HepG2 (cell line): ENCODE data around the gene CEP164. TPM values are rescaled to one million over a fixed set of nuclear protein-coding genes. Genes with fewer than 3 reads are reported as not detected.
A peak's percentile ranks its signal among the peaks of the same experiment; 100 is the strongest.

ENCODE experiments used
- BRF2 ChIP-seq: sonication (generic); formaldehyde crosslinking; IDR thresholded peaks from 2 replicates; pipeline ENCODE4 v1.8.1; 2022; ENCODE audit warnings: mild to moderate bottlenecking, missing genetic modification reagents
- ELF3 ChIP-seq: IDR thresholded peaks from 2 replicates; pipeline ENCODE4 v1.6.1; 2016; ENCODE audit warnings: missing genetic modification reagents, missing compliant biosample characterization
- GABPA ChIP-seq, 2 experiments: IDR thresholded peaks; 2 replicates each; pipeline ENCODE4 v1.6.1; 2011 to 2016; ENCODE audit warnings: low read depth in 2 of 2, low read length in 1 of 2, missing biosample characterization in 1 of 2, missing genetic modification characterization in 1 of 2
- HDAC2 ChIP-seq: sonication (generic); formaldehyde crosslinking; IDR thresholded peaks from 2 replicates; pipeline ENCODE4 v1.4.0; 2020; ENCODE audit warnings: missing genetic modification reagents
- IRF2 ChIP-seq: IDR thresholded peaks from 2 replicates; pipeline ENCODE4 v1.6.1; 2018; ENCODE audit warnings: missing genetic modification reagents, missing compliant biosample characterization
- LCORL ChIP-seq, 2 experiments: fragments of 450-650 bp in 1 of 2; sonication (generic) in 1 of 2; formaldehyde crosslinking in 1 of 2; IDR thresholded peaks; 2 replicates each; pipeline versions ENCODE4 v1.5.0 to v1.6.1; 2017 to 2020; ENCODE audit warnings: antibody characterized with exemption in 1 of 2, missing genetic modification reagents in 1 of 2
- MLLT10 ChIP-seq: sonication (generic); formaldehyde crosslinking; IDR thresholded peaks from 2 replicates; pipeline ENCODE4 v1.4.0; 2020; ENCODE audit warnings: missing genetic modification reagents
- REST ChIP-seq, 2 experiments: IDR thresholded peaks; 2 replicates each; pipeline ENCODE4 v1.6.1; 2011 to 2012; ENCODE audit warnings: low read length in 2 of 2, borderline replicate concordance in 1 of 2, low read depth in 1 of 2, mild to moderate bottlenecking in 1 of 2, moderate library complexity in 1 of 2
- SAP130 ChIP-seq: IDR thresholded peaks from 2 replicates; pipeline ENCODE4 v1.6.1; 2016; ENCODE audit warnings: low read depth
- SNAPC2 ChIP-seq: sonication (generic); formaldehyde crosslinking; IDR thresholded peaks from 2 replicates; pipeline ENCODE4 v1.8.1; 2022; ENCODE audit warnings: mild to moderate bottlenecking, missing genetic modification reagents
- SRSF4 ChIP-seq: fragments of 200-400 bp; formaldehyde crosslinking; IDR thresholded peaks from one replicate; pipeline ENCODE4 v1.6.1; 2018; ENCODE audit warnings: mild to moderate bottlenecking, low read depth, low read length, moderate library complexity; ENCODE audit not compliant: poor library complexity, severe bottlenecking
- ZFP1 ChIP-seq: IDR thresholded peaks from 2 replicates; pipeline ENCODE4 v1.6.1; 2016
- ZMYM2 ChIP-seq: sonication (generic); formaldehyde crosslinking; IDR thresholded peaks from 2 replicates; pipeline ENCODE4 v1.8.0; 2022; ENCODE audit warnings: mild to moderate bottlenecking, missing genetic modification reagents
- ZNF138 ChIP-seq: sonication (generic); formaldehyde crosslinking; IDR thresholded peaks from 2 replicates; pipeline ENCODE4 v1.5.0; 2020; ENCODE audit warnings: mild to moderate bottlenecking, low read depth, missing genetic modification reagents
- ZNF512 ChIP-seq: sonication (generic); formaldehyde crosslinking; IDR thresholded peaks from 2 replicates; pipeline ENCODE4 v1.4.0; 2020; ENCODE audit warnings: mild to moderate bottlenecking, missing genetic modification reagents
- ZNF563 ChIP-seq: sonication (generic); formaldehyde crosslinking; IDR thresholded peaks from 2 replicates; pipeline ENCODE4 v1.8.0; 2022; ENCODE audit warnings: mild to moderate bottlenecking, moderate library complexity, missing genetic modification reagents
- ZNF816 ChIP-seq: sonication (generic); formaldehyde crosslinking; IDR thresholded peaks from 2 replicates; pipeline ENCODE4 v1.8.0; 2022; ENCODE audit warnings: missing genetic modification reagents, mild to moderate bottlenecking, borderline replicate concordance
- ZXDC ChIP-seq: sonication (generic); formaldehyde crosslinking; IDR thresholded peaks from 2 replicates; pipeline ENCODE4 v1.5.0; 2020; ENCODE audit warnings: mild to moderate bottlenecking, missing genetic modification reagents
- polyA plus RNA-seq, 8 experiments: library from polyadenylated mRNA; depleted of rRNA in 3 of 8; stranded (reverse) in 7 of 8; unstranded in 1 of 8; fragments of >200 nt; fragmentation: Illumina TruSeq in 4 of 8; extraction: Trizol in 4 of 8; gene quantifications; 2 replicates each; pipeline versions ENCODE4 v1.2.1 to v1.2.3, GENCODE V29; 2011 to 2016; ENCODE audit warnings: low read depth in 4 of 8, missing spikeins in 1 of 8, mixed read lengths in 1 of 8; ENCODE audit not compliant: insufficient read depth in 1 of 8
- total RNA-seq, 5 experiments: library from RNA; depleted of rRNA; stranded (reverse); fragments of >200 nt; fragmentation: Illumina TruSeq; extraction: Trizol; gene quantifications; 2 replicates each; pipeline ENCODE4 v1.2.3, GENCODE V29; 2016; ENCODE audit warnings: low read depth in 1 of 5

Gene CEP164
- total and polyA plus RNA-seq, 2 of the 13 experiments (the other 11 are each of a cell fraction or from before 2014, with no cell fraction given), result 11.4 to 15.2 TPM

- TF ChIP-seq REST (IDR thresholded peaks at IDR 0.05; ENCODE audit: borderline replicate concordance in 1 of 2, low read depth in 1 of 2, low read length in 2 of 2) (no peak), IRF2 (CRISPR knock-in tag) (no peak), LCORL (IDR thresholded peaks at IDR 0.05) (no peak), LCORL (CRISPR knock-in tag; IDR thresholded peaks at IDR 0.05) (peak; percentile 54; the same call in 1 of the 2 replicates), BRF2 (CRISPR knock-in tag) (no peak), HDAC2 (0 out of 2 replicates have a peak, but pooled peaks have one; percentile 15), ELF3 (CRISPR knock-in tag) (0 out of 2 replicates have a peak, but pooled peaks have one; percentile 19), ZNF563 (CRISPR knock-in tag) (no peak), SRSF4 (no peak), ZFP1 (no peak), ZNF138 (CRISPR knock-in tag) (no peak), SNAPC2 (CRISPR knock-in tag) (no peak), GABPA (IDR thresholded peaks at IDR 0.05; ENCODE audit: low read depth, low read length) (no peak), GABPA (CRISPR knock-in tag; IDR thresholded peaks at IDR 0.05; ENCODE audit: low read depth) (peak; percentile 8; the same call in 1 of the 2 replicates), MLLT10 (CRISPR knock-in tag) (no peak), ZNF512 (CRISPR knock-in tag) (no peak), ZXDC (CRISPR knock-in tag) (no peak), SAP130 (0 out of 2 replicates have a peak, but pooled peaks have one; percentile 34), ZNF816 (CRISPR knock-in tag) (no peak), ZMYM2 (CRISPR knock-in tag) (no peak)
Measured at GRCh38 chr11:117303101-117303500, 24.6 kb upstream of the CEP164 start (continued).
